Panc1 (cell line): ENCODE data around the gene ZSCAN25.

ENCODE experiments used
- POLR2AphosphoS5 ChIP-seq: IDR thresholded peaks from 2 replicates; pipeline ENCODE4 v1.6.1; 2012; ENCODE audit warnings: mild to moderate bottlenecking, low read depth, low read length, moderate library complexity
- SIN3A ChIP-seq: IDR thresholded peaks from 2 replicates; pipeline ENCODE4 v1.6.1; 2012; ENCODE audit warnings: low read depth, mild to moderate bottlenecking, low read length, moderate library complexity, borderline replicate concordance; ENCODE audit not compliant: insufficient read depth
- TCF7L2 ChIP-seq: IDR thresholded peaks from 2 replicates; pipeline ENCODE4 v1.6.1; 2011; ENCODE audit warnings: mild to moderate bottlenecking, low read depth, low read length, inconsistent platforms
- TF ChIP-seq, protein P1 (sequence below): fragments of 450-650 bp; IDR thresholded peaks from 2 replicates; pipeline ENCODE4 v1.5.1; 2017; ENCODE audit warnings: mild to moderate bottlenecking
- TF ChIP-seq, protein P2 (sequence below), 2 experiments: IDR thresholded peaks; 2 replicates each; pipeline ENCODE4 v1.6.1; 2011 to 2012; ENCODE audit warnings: low read depth in 2 of 2, control low read depth in 1 of 2, low read length in 1 of 2, mild to moderate bottlenecking in 1 of 2, moderate library complexity in 1 of 2; ENCODE audit not compliant: insufficient read depth in 1 of 2

DNA sequence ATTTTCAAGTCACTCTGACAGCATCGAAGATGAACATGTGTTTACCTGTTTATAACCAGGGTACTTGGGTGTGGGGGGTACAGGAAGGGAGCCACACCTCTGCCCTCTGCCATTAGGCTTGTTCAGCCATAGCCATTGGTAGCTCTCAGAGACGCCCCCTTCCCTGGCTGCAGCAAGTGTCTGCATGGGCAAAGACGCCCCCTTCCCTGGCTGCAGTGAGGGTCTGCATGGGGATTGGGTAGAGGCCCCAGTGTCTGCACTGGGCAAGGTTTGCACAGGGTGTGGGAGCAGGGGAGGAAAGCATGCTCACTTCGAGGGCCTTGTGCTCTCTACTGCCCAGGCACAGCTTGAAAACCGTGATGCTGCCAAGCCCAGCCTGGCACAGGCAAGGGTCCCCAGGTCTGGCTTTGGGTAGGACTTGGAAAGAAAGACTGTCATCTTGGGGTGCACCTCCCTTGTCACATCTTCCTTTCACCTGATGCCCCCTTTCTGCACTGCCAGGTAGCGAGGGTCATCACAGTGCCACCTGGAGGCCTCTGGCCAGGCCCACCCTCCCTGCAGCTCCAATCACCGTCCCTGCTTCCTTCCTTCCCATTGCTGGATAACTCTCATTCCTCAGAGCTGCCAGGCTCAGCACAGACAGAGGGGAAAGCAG, 15.0 kb upstream of the ZSCAN25 start:
- TF ChIP-seq, protein P1, sequence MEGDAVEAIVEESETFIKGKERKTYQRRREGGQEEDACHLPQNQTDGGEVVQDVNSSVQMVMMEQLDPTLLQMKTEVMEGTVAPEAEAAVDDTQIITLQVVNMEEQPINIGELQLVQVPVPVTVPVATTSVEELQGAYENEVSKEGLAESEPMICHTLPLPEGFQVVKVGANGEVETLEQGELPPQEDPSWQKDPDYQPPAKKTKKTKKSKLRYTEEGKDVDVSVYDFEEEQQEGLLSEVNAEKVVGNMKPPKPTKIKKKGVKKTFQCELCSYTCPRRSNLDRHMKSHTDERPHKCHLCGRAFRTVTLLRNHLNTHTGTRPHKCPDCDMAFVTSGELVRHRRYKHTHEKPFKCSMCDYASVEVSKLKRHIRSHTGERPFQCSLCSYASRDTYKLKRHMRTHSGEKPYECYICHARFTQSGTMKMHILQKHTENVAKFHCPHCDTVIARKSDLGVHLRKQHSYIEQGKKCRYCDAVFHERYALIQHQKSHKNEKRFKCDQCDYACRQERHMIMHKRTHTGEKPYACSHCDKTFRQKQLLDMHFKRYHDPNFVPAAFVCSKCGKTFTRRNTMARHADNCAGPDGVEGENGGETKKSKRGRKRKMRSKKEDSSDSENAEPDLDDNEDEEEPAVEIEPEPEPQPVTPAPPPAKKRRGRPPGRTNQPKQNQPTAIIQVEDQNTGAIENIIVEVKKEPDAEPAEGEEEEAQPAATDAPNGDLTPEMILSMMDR: no peak
- no peak for TF ChIP-seq TCF7L2
- TF ChIP-seq POLR2AphosphoS5: no peak
- TF ChIP-seq, protein P2, sequence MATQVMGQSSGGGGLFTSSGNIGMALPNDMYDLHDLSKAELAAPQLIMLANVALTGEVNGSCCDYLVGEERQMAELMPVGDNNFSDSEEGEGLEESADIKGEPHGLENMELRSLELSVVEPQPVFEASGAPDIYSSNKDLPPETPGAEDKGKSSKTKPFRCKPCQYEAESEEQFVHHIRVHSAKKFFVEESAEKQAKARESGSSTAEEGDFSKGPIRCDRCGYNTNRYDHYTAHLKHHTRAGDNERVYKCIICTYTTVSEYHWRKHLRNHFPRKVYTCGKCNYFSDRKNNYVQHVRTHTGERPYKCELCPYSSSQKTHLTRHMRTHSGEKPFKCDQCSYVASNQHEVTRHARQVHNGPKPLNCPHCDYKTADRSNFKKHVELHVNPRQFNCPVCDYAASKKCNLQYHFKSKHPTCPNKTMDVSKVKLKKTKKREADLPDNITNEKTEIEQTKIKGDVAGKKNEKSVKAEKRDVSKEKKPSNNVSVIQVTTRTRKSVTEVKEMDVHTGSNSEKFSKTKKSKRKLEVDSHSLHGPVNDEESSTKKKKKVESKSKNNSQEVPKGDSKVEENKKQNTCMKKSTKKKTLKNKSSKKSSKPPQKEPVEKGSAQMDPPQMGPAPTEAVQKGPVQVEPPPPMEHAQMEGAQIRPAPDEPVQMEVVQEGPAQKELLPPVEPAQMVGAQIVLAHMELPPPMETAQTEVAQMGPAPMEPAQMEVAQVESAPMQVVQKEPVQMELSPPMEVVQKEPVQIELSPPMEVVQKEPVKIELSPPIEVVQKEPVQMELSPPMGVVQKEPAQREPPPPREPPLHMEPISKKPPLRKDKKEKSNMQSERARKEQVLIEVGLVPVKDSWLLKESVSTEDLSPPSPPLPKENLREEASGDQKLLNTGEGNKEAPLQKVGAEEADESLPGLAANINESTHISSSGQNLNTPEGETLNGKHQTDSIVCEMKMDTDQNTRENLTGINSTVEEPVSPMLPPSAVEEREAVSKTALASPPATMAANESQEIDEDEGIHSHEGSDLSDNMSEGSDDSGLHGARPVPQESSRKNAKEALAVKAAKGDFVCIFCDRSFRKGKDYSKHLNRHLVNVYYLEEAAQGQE (IDR thresholded peaks at IDR 0.05; ENCODE audit: insufficient read depth in 1 of 2, low read depth in 2 of 2, low read length in 1 of 2): no peak
- TF ChIP-seq SIN3A: no peak
